ENCODE data around the gene NLE1.

NLE1 gene

DNA sequence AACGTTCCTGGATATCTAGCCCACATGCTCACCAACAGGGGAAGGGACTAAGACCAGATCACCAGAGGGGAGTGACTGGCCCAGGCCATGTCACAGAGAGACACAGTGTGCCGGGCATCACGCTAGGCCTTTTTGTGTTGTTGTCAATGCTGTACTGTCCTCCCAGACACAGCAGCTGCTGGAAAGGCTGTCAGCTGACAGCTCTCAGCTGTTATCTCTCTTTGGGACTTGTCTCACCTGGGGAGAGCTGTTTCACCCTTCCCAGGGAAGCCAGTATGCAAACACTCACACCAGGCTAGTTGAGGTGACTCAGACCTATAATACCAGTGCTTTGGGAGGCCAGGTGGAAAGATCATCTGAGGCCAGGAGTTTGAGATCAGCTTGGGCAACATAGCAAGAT lies 24.9 kb upstream of the NLE1 start:
- H3K4me3 ChIP-seq (ENCODE audit: low read depth, low read length), result no peak overlapping the region
- no peak for DNase-seq (ENCODE audit: low read depth)
- TF ChIP-seq, protein P1, sequence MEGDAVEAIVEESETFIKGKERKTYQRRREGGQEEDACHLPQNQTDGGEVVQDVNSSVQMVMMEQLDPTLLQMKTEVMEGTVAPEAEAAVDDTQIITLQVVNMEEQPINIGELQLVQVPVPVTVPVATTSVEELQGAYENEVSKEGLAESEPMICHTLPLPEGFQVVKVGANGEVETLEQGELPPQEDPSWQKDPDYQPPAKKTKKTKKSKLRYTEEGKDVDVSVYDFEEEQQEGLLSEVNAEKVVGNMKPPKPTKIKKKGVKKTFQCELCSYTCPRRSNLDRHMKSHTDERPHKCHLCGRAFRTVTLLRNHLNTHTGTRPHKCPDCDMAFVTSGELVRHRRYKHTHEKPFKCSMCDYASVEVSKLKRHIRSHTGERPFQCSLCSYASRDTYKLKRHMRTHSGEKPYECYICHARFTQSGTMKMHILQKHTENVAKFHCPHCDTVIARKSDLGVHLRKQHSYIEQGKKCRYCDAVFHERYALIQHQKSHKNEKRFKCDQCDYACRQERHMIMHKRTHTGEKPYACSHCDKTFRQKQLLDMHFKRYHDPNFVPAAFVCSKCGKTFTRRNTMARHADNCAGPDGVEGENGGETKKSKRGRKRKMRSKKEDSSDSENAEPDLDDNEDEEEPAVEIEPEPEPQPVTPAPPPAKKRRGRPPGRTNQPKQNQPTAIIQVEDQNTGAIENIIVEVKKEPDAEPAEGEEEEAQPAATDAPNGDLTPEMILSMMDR (IDR thresholded peaks at IDR 0.05; ENCODE audit: low read depth, low read length), result no peak
- TF ChIP-seq MYC (IDR thresholded peaks at IDR 0.05; ENCODE audit: low read depth, low read length) (no peak), POLR2A (IDR thresholded peaks at IDR 0.05; ENCODE audit: extremely low read depth, insufficient read length) (no peak)
- TF ChIP-seq, protein P2, sequence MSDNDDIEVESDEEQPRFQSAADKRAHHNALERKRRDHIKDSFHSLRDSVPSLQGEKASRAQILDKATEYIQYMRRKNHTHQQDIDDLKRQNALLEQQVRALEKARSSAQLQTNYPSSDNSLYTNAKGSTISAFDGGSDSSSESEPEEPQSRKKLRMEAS (IDR thresholded peaks at IDR 0.05; ENCODE audit: low read depth, low read length), result no peak

DNA sequence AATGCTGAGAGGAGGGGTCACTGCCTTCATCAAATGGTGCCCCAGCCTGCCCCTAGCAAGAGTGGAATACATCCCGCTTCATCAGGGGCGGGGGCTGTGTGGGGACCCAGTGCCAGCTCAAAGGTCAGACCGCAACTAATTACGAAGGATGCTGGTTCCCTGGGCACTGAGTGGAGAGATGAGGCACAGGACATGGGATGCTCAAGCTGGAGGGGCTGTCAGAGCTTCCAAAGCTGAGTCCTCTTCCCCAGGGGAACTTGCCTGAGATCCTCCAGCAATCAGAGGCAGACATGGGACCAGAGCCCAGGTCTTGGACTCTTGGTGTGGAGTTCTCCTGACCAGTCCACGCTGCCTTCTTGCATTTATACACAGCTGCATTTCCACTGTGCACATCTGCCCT lies 24.4 kb upstream of the NLE1 start:
- TF ChIP-seq, protein P1 (IDR thresholded peaks at IDR 0.05; ENCODE audit: low read depth, low read length), result no peak
- no peak for TF ChIP-seq MYC (IDR thresholded peaks at IDR 0.05; ENCODE audit: low read depth, low read length)
- TF ChIP-seq POLR2A (IDR thresholded peaks at IDR 0.05; ENCODE audit: extremely low read depth, insufficient read length), result no peak
- DNase-seq (ENCODE audit: low read depth), result no peak
- no peak overlapping the region for H3K4me3 ChIP-seq (ENCODE audit: low read depth, low read length)

DNA sequence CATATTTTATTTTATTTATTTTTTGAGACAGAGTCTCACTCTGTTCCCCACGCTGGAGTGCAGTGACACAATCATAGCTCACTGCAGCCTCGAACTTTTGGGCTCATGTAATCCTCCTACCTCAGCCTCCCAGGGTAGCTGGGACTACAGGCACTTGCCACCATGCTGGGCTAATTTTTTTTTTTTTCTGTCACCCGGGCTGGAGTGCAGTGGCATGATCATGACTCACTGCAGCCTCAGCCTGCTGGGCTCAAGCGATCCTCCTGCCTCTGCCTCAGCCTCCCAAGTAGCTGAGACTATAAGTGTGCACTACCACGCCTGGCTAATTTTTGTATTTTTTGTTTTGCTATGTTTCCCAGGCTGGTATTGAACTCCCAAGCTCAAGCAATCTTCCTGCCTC lies 22.6 kb upstream of the NLE1 start:
- no peak for DNase-seq (ENCODE audit: low read depth)
- TF ChIP-seq, protein P1 (IDR thresholded peaks at IDR 0.05; ENCODE audit: low read depth, low read length), result no peak
- no peak for TF ChIP-seq MYC (IDR thresholded peaks at IDR 0.05; ENCODE audit: low read depth, low read length)
- TF ChIP-seq, protein P2 (IDR thresholded peaks at IDR 0.05; ENCODE audit: low read depth, low read length), result no peak
- TF ChIP-seq POLR2A (IDR thresholded peaks at IDR 0.05; ENCODE audit: extremely low read depth, insufficient read length), result no peak
- no peak overlapping the region for H3K4me3 ChIP-seq (ENCODE audit: low read depth, low read length)

DNA sequence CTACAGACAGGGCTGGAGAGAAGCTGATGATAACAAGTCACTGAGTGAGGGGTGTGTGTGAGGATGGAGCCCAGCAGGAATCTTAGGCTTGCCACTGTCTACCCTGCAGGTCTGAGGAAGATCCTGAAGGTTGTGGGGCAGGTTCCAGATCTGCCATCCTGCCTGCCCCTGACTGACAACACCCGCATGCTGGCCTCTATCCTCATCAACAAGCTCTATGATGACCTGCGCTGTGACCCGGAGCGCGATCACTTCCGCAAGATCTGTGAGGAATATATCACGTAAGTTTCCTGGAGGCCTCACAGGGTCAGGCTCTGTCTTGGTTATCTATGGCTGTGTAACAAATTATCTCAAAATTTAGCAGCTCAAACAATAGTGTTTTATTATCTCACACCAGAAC lies 21.8 kb upstream of the NLE1 start:
- TF ChIP-seq POLR2A (IDR thresholded peaks at IDR 0.05; ENCODE audit: extremely low read depth, insufficient read length), result no peak
- TF ChIP-seq, protein P2 (IDR thresholded peaks at IDR 0.05; ENCODE audit: low read depth, low read length), result no peak
- TF ChIP-seq, protein P1 (IDR thresholded peaks at IDR 0.05; ENCODE audit: low read depth, low read length), result no peak
- TF ChIP-seq MYC (IDR thresholded peaks at IDR 0.05; ENCODE audit: low read depth, low read length), result no peak
- no peak for DNase-seq (ENCODE audit: low read depth)

DNA sequence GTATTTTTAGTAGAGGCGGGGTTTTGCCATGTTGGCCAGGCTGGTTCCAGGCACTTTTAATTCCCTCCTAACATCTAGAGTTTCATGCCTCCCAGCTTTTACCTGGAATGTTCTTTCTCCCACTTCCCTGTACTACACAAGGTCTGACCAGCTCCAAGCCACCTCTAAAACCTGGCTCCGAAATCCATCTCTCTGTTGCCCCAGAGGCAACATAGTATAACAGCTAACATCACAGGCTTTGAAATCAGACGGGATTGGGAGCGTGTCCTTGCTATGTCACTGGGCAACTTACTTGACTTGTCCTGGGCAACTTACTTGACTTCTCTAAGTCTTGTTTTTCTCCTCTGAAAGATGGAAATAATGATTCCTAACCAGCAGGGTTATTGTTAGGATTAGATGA lies 20.7 kb upstream of the NLE1 start:
- H3K4me3 ChIP-seq (ENCODE audit: low read depth, low read length), result no peak overlapping the region
- DNase-seq (ENCODE audit: low read depth), result no peak
- no peak for TF ChIP-seq MYC (IDR thresholded peaks at IDR 0.05; ENCODE audit: low read depth, low read length)
- no peak for TF ChIP-seq POLR2A (IDR thresholded peaks at IDR 0.05; ENCODE audit: extremely low read depth, insufficient read length)
- TF ChIP-seq, protein P1 (IDR thresholded peaks at IDR 0.05; ENCODE audit: low read depth, low read length), result no peak
- TF ChIP-seq, protein P2 (IDR thresholded peaks at IDR 0.05; ENCODE audit: low read depth, low read length), result no peak

More for the DNA sequence above, 21.8 kb upstream of the NLE1 start:
- no peak overlapping the region for H3K4me3 ChIP-seq (ENCODE audit: low read depth, low read length)

DNA sequence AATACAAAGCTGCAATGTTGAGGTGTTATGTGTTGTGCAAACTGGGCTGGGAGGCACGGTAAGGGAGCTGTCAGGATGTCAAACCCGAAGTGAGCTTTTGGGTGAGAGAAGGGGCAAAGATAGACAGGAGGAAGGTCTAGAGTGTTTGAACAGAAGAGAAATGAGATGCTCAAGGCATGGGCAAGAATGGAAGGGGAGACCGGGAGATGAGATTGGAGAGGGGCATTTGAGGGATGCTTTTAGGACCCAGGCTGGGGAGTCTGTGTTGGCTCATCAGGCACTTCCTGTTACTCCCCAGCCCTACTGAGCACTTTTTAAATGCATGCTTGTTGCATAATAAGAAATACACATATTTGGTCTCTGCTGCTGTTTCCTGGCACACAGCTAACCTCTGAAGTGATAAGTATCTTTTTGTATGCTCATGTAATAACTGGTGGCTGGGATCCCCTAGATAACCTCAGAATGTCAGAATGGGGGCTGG lies 19.2 kb upstream of the NLE1 start:
- peak overlapping the region; percentile 12 for H3K4me3 ChIP-seq (ENCODE audit: low read depth, low read length)
- peak; percentile 87 for DNase-seq (ENCODE audit: low read depth)
- TF ChIP-seq MYC (IDR thresholded peaks at IDR 0.05; ENCODE audit: low read depth, low read length) (peak; percentile 48; the same call in 1 of the 2 replicates), POLR2A (IDR thresholded peaks at IDR 0.05; ENCODE audit: extremely low read depth, insufficient read length) (no peak)
- TF ChIP-seq, protein P2 (IDR thresholded peaks at IDR 0.05; ENCODE audit: low read depth, low read length), result peak; percentile 62; the same call in 1 of the 2 replicates
- TF ChIP-seq, protein P1 (IDR thresholded peaks at IDR 0.05; ENCODE audit: low read depth, low read length), result no peak

Data from NB4 (cell line).